ENCODE data around the gene MUC5B.

The MUC5B gene

GRCh38 chr11:1196516-1197391 is 26.1 kb upstream of the MUC5B start:
- no peak overlapping the region for H3K4me3 ChIP-seq (ENCODE audit: low read depth, low read length)
- H3K27me3 ChIP-seq (ENCODE audit: control insufficient read depth, insufficient read depth, low read length), result no peaks in the 10 kb centered on the region
- H3K9me3 ChIP-seq (ENCODE audit: control insufficient read depth, low read length), result no peaks in the 10 kb centered on the region
- no peak overlapping the region for H2AFZ ChIP-seq
- H3K36me3 ChIP-seq (ENCODE audit: control insufficient read depth, insufficient read depth, low read length), result no peaks in the 10 kb centered on the region
- H3K27ac ChIP-seq, result no peak overlapping the region
- no peak overlapping the region for H3K4me2 ChIP-seq (ENCODE audit: low read length)
- no peaks in the 10 kb centered on the region for H3K79me2 ChIP-seq
- H3K4me1 ChIP-seq, result no peaks in the 10 kb centered on the region
- no peak overlapping the region for H3K9ac ChIP-seq
- TF ChIP-seq, protein P1, sequence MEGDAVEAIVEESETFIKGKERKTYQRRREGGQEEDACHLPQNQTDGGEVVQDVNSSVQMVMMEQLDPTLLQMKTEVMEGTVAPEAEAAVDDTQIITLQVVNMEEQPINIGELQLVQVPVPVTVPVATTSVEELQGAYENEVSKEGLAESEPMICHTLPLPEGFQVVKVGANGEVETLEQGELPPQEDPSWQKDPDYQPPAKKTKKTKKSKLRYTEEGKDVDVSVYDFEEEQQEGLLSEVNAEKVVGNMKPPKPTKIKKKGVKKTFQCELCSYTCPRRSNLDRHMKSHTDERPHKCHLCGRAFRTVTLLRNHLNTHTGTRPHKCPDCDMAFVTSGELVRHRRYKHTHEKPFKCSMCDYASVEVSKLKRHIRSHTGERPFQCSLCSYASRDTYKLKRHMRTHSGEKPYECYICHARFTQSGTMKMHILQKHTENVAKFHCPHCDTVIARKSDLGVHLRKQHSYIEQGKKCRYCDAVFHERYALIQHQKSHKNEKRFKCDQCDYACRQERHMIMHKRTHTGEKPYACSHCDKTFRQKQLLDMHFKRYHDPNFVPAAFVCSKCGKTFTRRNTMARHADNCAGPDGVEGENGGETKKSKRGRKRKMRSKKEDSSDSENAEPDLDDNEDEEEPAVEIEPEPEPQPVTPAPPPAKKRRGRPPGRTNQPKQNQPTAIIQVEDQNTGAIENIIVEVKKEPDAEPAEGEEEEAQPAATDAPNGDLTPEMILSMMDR (IDR thresholded peaks at IDR 0.05), result no peak

DNA sequence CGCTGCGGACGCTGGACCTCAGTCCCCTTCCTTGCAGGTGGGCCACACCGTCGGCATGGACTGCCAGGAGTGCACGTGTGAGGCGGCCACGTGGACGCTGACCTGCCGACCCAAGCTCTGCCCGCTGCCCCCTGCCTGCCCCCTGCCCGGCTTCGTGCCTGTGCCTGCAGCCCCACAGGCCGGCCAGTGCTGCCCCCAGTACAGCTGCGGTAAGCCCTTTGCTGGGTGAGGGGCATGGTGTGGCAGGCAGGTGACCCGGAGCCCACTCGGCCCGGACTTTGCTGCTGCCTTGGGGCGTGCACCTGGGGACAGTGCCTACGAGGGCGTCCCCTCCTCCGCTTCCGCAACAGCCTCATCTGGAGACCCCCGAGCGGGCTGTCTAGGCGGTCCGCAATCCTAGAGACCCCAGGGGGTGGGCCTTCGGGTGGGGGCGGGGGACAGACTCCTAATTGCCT is 25.4 kb upstream of the MUC5B start:
- no peaks in the 10 kb centered on the region for H3K4me1 ChIP-seq
- no peaks in the 10 kb centered on the region for H3K79me2 ChIP-seq
- no peak overlapping the region for H2AFZ ChIP-seq
- H3K9me3 ChIP-seq (ENCODE audit: control insufficient read depth, low read length), result no peaks in the 10 kb centered on the region
- H3K36me3 ChIP-seq (ENCODE audit: control insufficient read depth, insufficient read depth, low read length), result no peaks in the 10 kb centered on the region
- H3K9ac ChIP-seq, result no peak overlapping the region
- H3K4me2 ChIP-seq (ENCODE audit: low read length), result no peak overlapping the region
- TF ChIP-seq, protein P1 (IDR thresholded peaks at IDR 0.05), result no peak
- no peak overlapping the region for H3K4me3 ChIP-seq (ENCODE audit: low read depth, low read length)
- H3K27ac ChIP-seq, result no peak overlapping the region
- no peaks in the 10 kb centered on the region for H3K27me3 ChIP-seq (ENCODE audit: control insufficient read depth, insufficient read depth, low read length)

- H3K27ac ChIP-seq, result no peak overlapping the region
- no peak overlapping the region for H3K4me2 ChIP-seq (ENCODE audit: low read length)
- no peaks in the 10 kb centered on the region for H3K79me2 ChIP-seq
- no peak overlapping the region for H3K4me3 ChIP-seq (ENCODE audit: low read depth, low read length)
- no peaks in the 10 kb centered on the region for H3K4me1 ChIP-seq
- H3K36me3 ChIP-seq (ENCODE audit: control insufficient read depth, insufficient read depth, low read length), result no peaks in the 10 kb centered on the region
- no peak overlapping the region for H2AFZ ChIP-seq
- no peaks in the 10 kb centered on the region for H3K27me3 ChIP-seq (ENCODE audit: control insufficient read depth, insufficient read depth, low read length)
- no peak overlapping the region for H3K9ac ChIP-seq
- TF ChIP-seq, protein P1 (IDR thresholded peaks at IDR 0.05), result no peak
- H3K9me3 ChIP-seq (ENCODE audit: control insufficient read depth, low read length), result no peaks in the 10 kb centered on the region
Measured at GRCh38 chr11:1197886-1198560, 24.8 kb upstream of the MUC5B start.

DNA sequence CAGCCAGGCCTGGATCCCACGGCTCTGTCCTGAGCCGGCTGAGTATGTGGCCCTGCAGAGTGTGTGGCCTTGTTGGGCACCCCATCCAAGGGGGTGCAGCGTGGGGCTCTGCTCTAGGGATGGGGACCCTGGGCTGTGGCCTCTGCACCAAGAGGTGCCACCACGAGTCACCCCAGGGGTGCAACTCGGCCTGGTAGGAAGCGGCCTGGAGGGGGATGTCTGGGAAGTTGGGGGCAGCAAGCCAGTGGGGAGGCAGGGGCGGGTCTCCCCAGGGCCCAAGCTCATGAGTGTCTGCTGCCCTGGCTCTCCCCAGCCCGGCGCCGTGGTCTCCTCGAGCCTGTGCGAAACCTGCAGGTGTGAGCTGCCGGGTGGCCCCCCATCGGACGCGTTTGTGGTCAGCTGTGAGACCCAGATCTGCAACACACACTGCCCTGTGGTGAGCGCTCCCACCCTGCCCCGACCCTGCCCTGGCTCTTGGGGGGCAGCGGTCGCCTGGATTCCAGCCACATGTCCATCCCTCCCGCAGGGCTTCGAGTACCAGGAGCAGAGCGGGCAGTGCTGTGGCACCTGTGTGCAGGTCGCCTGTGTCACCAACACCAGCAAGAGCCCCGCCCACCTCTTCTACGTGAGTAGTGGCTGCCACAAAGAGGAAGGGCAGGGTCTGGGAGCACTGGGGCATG is 24.2 kb upstream of the MUC5B start:
- Histone ChIP-seq H3K4me3 (ENCODE audit: low read depth, low read length) (no peak overlapping the region), H2AFZ (no peak overlapping the region), H3K27me3 (ENCODE audit: control insufficient read depth, insufficient read depth, low read length) (no peaks in the 10 kb centered on the region), H3K9me3 (ENCODE audit: control insufficient read depth, low read length) (no peaks in the 10 kb centered on the region), H3K27ac (no peak overlapping the region), H3K4me1 (no peaks in the 10 kb centered on the region), H3K4me2 (ENCODE audit: low read length) (no peak overlapping the region), H3K79me2 (no peaks in the 10 kb centered on the region), H3K36me3 (ENCODE audit: control insufficient read depth, insufficient read depth, low read length) (no peaks in the 10 kb centered on the region), H3K9ac (no peak overlapping the region)
- TF ChIP-seq, protein P1 (IDR thresholded peaks at IDR 0.05), result no peak
